Caki2 (cell line): ENCODE measurements around the gene ITPRID2. TPM values are rescaled to one million over a fixed set of nuclear protein-coding genes. Genes with fewer than 3 reads are reported as not detected.

Experiments
- DNase-seq: peaks from one replicate; pipeline ENCODE4 v3.0.0-alpha.2; 2015; ENCODE audit warnings: low read depth
- in situ Hi-C: cut with HindIII; loops from 2 replicates; pipeline ENCODE4 v1.10.0; 2016; ENCODE audit warnings: low sequenced_read_pairs, low pct_unique_long_range_greater_than_20kb, mixed read lengths
- total RNA-seq: library from RNA; depleted of rRNA; stranded (reverse); fragments of >200 nt; shearing (Covaris generic); gene quantifications from 2 replicates; pipeline ENCODE4 v1.2.3, GENCODE V29; 2014; ENCODE audit warnings: low replicate concordance; rRNA removed

ITPRID2 gene
- total RNA-seq, 1 experiment from 2014 or later = 85.6 TPM

DNA sequence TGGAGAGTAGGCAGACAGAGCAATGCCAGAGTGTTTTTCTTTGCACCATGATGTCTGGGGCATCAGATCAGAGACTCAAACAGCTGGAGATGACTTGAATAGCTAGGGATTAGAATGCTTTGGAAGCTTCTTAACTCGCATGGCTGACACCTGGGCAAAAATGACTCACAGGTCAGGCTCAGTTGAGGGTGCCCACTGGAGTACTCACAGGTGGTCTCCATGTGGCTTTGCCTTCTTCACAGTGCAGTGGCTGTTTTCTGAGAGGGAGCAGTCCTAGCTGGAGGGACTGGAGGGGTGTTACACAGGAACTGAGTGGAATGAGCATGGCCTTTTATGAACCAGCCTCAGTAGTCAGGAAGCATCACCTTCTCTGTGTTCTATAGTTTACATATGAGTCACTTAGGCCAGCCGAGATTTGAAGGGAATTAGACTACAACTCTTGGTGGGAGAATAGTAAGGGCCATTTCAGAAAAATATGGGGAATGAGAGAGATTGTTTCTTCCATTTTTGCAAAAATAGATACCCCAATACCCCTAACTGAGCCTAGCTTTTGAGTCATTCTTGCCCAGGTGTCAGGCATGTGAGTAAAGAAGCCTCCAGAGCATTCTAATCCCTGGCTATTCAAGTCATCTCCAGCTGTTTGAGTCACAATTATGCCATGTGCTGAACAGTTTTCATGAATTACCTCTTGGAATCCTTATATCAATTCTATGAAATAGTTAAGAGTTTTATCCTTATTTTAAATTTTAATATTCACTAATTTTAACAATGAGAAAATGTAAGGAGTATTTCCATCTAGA, 87.0 kb downstream of the ITPRID2 start:
- DNase-seq = no peak
- in situ Hi-C loops = no loop called here

Other genes with a start within 250 kb of the ITPRID2 start
- gene CERKL, start 234.6 kb upstream of the ITPRID2 start, total RNA-seq = 0.52 and 1.6 TPM in 2 replicates
- not detected in 2 replicates for gene NEUROD1, start 211.2 kb upstream of the ITPRID2 start, total RNA-seq
- 0.41 TPM in 1 of 2 replicates, not detected in the other for gene PPP1R1C, start 94.1 kb downstream of the ITPRID2 start, total RNA-seq